Measurements from ENCODE around the gene SLC35F4. TPM values are rescaled to one million over a fixed set of nuclear protein-coding genes. Genes with fewer than 3 reads are reported as not detected.

Gene SLC35F4
- total RNA-seq, 4 donors from 2014 or later: not detected

GRCh38 chr14:57632649-57633048 lies 233.2 kb downstream of the SLC35F4 start:
- no peak for DNase-seq (ENCODE audit: low spot score in 2 of 2)
- Histone ChIP-seq H3K27me3 (no peaks in the 10 kb centered on the region), H3K4me1 (no peaks in the 10 kb centered on the region), H3K4me3 (no peak overlapping the region), H3K9me3 (no peaks in the 10 kb centered on the region), H3K27ac (no peak overlapping the region), H3K36me3 (no peaks in the 10 kb centered on the region)
- TF ChIP-seq EP300 (IDR thresholded peaks at IDR 0.05) (no peak), POLR2A (IDR thresholded peaks at IDR 0.05) (no peak), CTCF (IDR thresholded peaks at IDR 0.05) (no peak), POLR2AphosphoS5 (IDR thresholded peaks at IDR 0.05) (no peak)
- whole genome bisulfite sequencing: 66% methylated on average over 2 of the region's 2 CpGs

GRCh38 chr14:57617510-57617909 lies 248.4 kb downstream of the SLC35F4 start:
- Histone ChIP-seq H3K4me3 (no peak overlapping the region), H3K27me3 (no peaks in the 10 kb centered on the region), H3K4me1 (no peaks in the 10 kb centered on the region), H3K27ac (no peak overlapping the region), H3K36me3 (no peaks in the 10 kb centered on the region), H3K9me3 (peaks cover 5% of the 10 kb centered on the region)
- no peak for DNase-seq (ENCODE audit: low spot score in 2 of 2)
- WGBS: 56% methylated on average over 1 of the region's 1 CpG
- no peak for TF ChIP-seq POLR2AphosphoS5 (IDR thresholded peaks at IDR 0.05)
- no peak for TF ChIP-seq POLR2A (IDR thresholded peaks at IDR 0.05)
- no peak for TF ChIP-seq CTCF (IDR thresholded peaks at IDR 0.05)
- no peak for TF ChIP-seq EP300 (IDR thresholded peaks at IDR 0.05)

- Histone ChIP-seq H3K36me3 (no peaks in the 10 kb centered on the region), H3K4me1 (no peaks in the 10 kb centered on the region), H3K4me3 (no peak overlapping the region), H3K9me3 (peaks cover 5% of the 10 kb centered on the region), H3K27me3 (no peaks in the 10 kb centered on the region), H3K27ac (no peak overlapping the region)
- TF ChIP-seq CTCF (IDR thresholded peaks at IDR 0.05) (no peak), EP300 (IDR thresholded peaks at IDR 0.05) (no peak), POLR2AphosphoS5 (IDR thresholded peaks at IDR 0.05) (no peak), POLR2A (IDR thresholded peaks at IDR 0.05) (no peak)
- WGBS: 75% methylated on average over 2 of the region's 2 CpGs
- DNase-seq (ENCODE audit: low spot score in 2 of 2): no peak
Observed at GRCh38 chr14:57612946-57613345, 252.9 kb downstream of the SLC35F4 start.

GRCh38 chr14:57611555-57612075 lies 254.3 kb downstream of the SLC35F4 start:
- no peak for DNase-seq (ENCODE audit: low spot score in 2 of 2)
- no peak for TF ChIP-seq EP300 (IDR thresholded peaks at IDR 0.05)
- TF ChIP-seq POLR2A (IDR thresholded peaks at IDR 0.05): no peak
- TF ChIP-seq POLR2AphosphoS5 (IDR thresholded peaks at IDR 0.05): no peak
- TF ChIP-seq CTCF (IDR thresholded peaks at IDR 0.05): no peak
- 31% methylated on average over 2 of the region's 2 CpGs for WGBS

GRCh38 chr14:57610631-57611030 lies 255.3 kb downstream of the SLC35F4 start:
- Histone ChIP-seq H3K4me1 (no peaks in the 10 kb centered on the region), H3K4me3 (no peak overlapping the region), H3K36me3 (no peaks in the 10 kb centered on the region), H3K27me3 (no peaks in the 10 kb centered on the region), H3K9me3 (peaks cover 6% of the 10 kb centered on the region), H3K27ac (no peak overlapping the region)
- no peak for DNase-seq (ENCODE audit: low spot score in 2 of 2)
- TF ChIP-seq CTCF (IDR thresholded peaks at IDR 0.05) (no peak), POLR2A (IDR thresholded peaks at IDR 0.05) (no peak), POLR2AphosphoS5 (IDR thresholded peaks at IDR 0.05) (no peak), EP300 (IDR thresholded peaks at IDR 0.05) (no peak)
- 49% methylated on average over 2 of the region's 2 CpGs for WGBS

More at GRCh38 chr14:57611555-57612075, 254.3 kb downstream of the SLC35F4 start:
- no peaks in the 10 kb centered on the region for H3K27me3 ChIP-seq
- H3K27ac ChIP-seq: no peak overlapping the region
- H3K4me1 ChIP-seq: no peaks in the 10 kb centered on the region
- peaks cover 6% of the 10 kb centered on the region for H3K9me3 ChIP-seq
- H3K36me3 ChIP-seq: no peaks in the 10 kb centered on the region
- H3K4me3 ChIP-seq: no peak overlapping the region

Measured in suprapubic skin (tissue), 4 donors.